SK-N-SH treated with all-trans-retinoic acid at 6 μM for 48 hours (cell line): ENCODE results near the gene SNX11.

ENCODE experiments used
- ATAC-seq: fragments of 200-7000 bp; cut with Tn5 transposase; 3 replicates; pipeline ENCODE4 v1.9.1; 2020; ENCODE audit warnings: mild to moderate bottlenecking, moderate library complexity
- ARNTL ChIP-seq: fragments of 450-650 bp; formaldehyde crosslinking; IDR thresholded peaks from 2 replicates; pipeline ENCODE4 v1.5.0; 2020; ENCODE audit warnings: low read depth, mild to moderate bottlenecking, moderate library complexity, borderline replicate concordance
- BACH2 ChIP-seq: fragments of 250-450 bp; sonication (Bioruptor Pico); IDR thresholded peaks from 2 replicates; pipeline ENCODE4 v1.9.0; 2021; ENCODE audit warnings: mild to moderate bottlenecking, borderline replicate concordance
- CREB5 ChIP-seq: fragments of 250-450 bp; sonication (Bioruptor Pico); IDR thresholded peaks from 2 replicates; pipeline ENCODE4 v1.5.1; 2020; ENCODE audit warnings: low read depth, mild to moderate bottlenecking, moderate library complexity
- CSDC2 ChIP-seq: fragments of 250-450 bp; sonication (Bioruptor Pico); IDR thresholded peaks from 2 replicates; pipeline ENCODE4 v1.5.0; 2020; ENCODE audit warnings: mild to moderate bottlenecking, moderate library complexity
- CSRNP3 ChIP-seq: fragments of 250-450 bp; sonication (Bioruptor Pico); IDR thresholded peaks from 2 replicates; pipeline ENCODE4 v1.5.1; 2021; ENCODE audit warnings: mild to moderate bottlenecking, moderate library complexity
- ESRRG ChIP-seq: fragments of 250-450 bp; sonication (Bioruptor Pico); IDR thresholded peaks from 2 replicates; pipeline ENCODE4 v1.6.1; 2021; ENCODE audit warnings: mild to moderate bottlenecking
- GLIS3 ChIP-seq: fragments of 250-450 bp; sonication (Bioruptor Pico); IDR thresholded peaks from 2 replicates; pipeline ENCODE4 v1.5.0; 2020; ENCODE audit warnings: mild to moderate bottlenecking, moderate library complexity
- ISL1 ChIP-seq: fragments of 250-450 bp; sonication (Bioruptor Pico); IDR thresholded peaks from 2 replicates; pipeline ENCODE4 v2.1.2; 2022; ENCODE audit warnings: mild to moderate bottlenecking, moderate library complexity
- OSR1 ChIP-seq: fragments of 250-450 bp; sonication (Bioruptor Pico); IDR thresholded peaks from 2 replicates; pipeline ENCODE4 v1.8.0; 2022; ENCODE audit warnings: moderate library complexity, mild to moderate bottlenecking, inconsistent platforms
- PATZ1 ChIP-seq: fragments of 250-450 bp; sonication (Bioruptor Pico); IDR thresholded peaks from 2 replicates; pipeline ENCODE4 v1.8.0; 2020; ENCODE audit warnings: mild to moderate bottlenecking, moderate library complexity, borderline replicate concordance
- POU6F1 ChIP-seq: fragments of 250-450 bp; sonication (Bioruptor Pico); IDR thresholded peaks from 2 replicates; pipeline ENCODE4 v1.8.0; 2021; ENCODE audit warnings: low read depth, mild to moderate bottlenecking, moderate library complexity, borderline replicate concordance
- RARB ChIP-seq: fragments of 250-450 bp; sonication (Bioruptor Pico); IDR thresholded peaks from 2 replicates; pipeline ENCODE4 v1.8.0; 2021; ENCODE audit warnings: mild to moderate bottlenecking, moderate library complexity
- SNAI2 ChIP-seq: fragments of 250-450 bp; sonication (Bioruptor Pico); IDR thresholded peaks from 2 replicates; pipeline ENCODE4 v1.5.0; 2020; ENCODE audit warnings: mild to moderate bottlenecking, moderate library complexity
- TCF4 ChIP-seq: fragments of 250-450 bp; sonication (Bioruptor Pico); IDR thresholded peaks from 2 replicates; pipeline ENCODE4 v1.8.0; 2021; ENCODE audit warnings: mild to moderate bottlenecking, moderate library complexity, borderline replicate concordance
- TOX ChIP-seq: fragments of 250-450 bp; sonication (Bioruptor Pico); IDR thresholded peaks from 2 replicates; pipeline ENCODE4 v1.8.0; 2021; ENCODE audit warnings: mild to moderate bottlenecking, moderate library complexity, borderline replicate concordance
- TSHZ2 ChIP-seq: fragments of 250-450 bp; sonication (Bioruptor Pico); IDR thresholded peaks from 2 replicates; pipeline ENCODE4 v1.5.0; 2020; ENCODE audit warnings: mild to moderate bottlenecking, moderate library complexity
- ZFP3 ChIP-seq: fragments of 250-450 bp; sonication (Bioruptor Pico); IDR thresholded peaks from 2 replicates; pipeline ENCODE4 v1.5.0; 2020; ENCODE audit warnings: mild to moderate bottlenecking, moderate library complexity
- ZFP30 ChIP-seq: fragments of 450-650 bp; formaldehyde crosslinking; IDR thresholded peaks from 2 replicates; pipeline ENCODE4 v1.5.0; 2022; ENCODE audit warnings: mild to moderate bottlenecking, moderate library complexity
- ZNF565 ChIP-seq: fragments of 450-650 bp; formaldehyde crosslinking; conservative IDR thresholded peaks from 2 replicates; pipeline ENCODE4 v1.5.0; 2020; ENCODE audit warnings: low read depth, mild to moderate bottlenecking, moderate library complexity
- ZNF70 ChIP-seq: fragments of 450-650 bp; formaldehyde crosslinking; IDR thresholded peaks from 2 replicates; pipeline ENCODE4 v1.5.0; 2020; ENCODE audit warnings: mild to moderate bottlenecking, moderate library complexity
- ZNF8 ChIP-seq: fragments of 450-650 bp; formaldehyde crosslinking; IDR thresholded peaks from 2 replicates; pipeline ENCODE4 v1.5.0; 2020; ENCODE audit warnings: mild to moderate bottlenecking, moderate library complexity

Gene SNX11

GRCh38 chr17:48107137-48108055, at the start of gene SNX11:
TSS of gene SNX11 (plus strand) at chr17:48107766. CDS start at chr17:48112044, 4,278 bp downstream.
- peak; percentile 99 for ATAC-seq
- TF ChIP-seq PATZ1 (CRISPR knock-in tag) (no peak), TSHZ2 (CRISPR knock-in tag) (peak; percentile 66; the same call in 1 of the 2 replicates), ESRRG (CRISPR knock-in tag) (no peak), ISL1 (no peak), POU6F1 (no peak), CSRNP3 (CRISPR knock-in tag) (peak; percentile 58; the same call in 1 of the 2 replicates), ZFP3 (no peak), ARNTL (CRISPR knock-in tag) (no peak), ZNF565 (no peak), ZFP30 (CRISPR knock-in tag) (no peak), ZNF8 (CRISPR knock-in tag) (0 out of 2 replicates have a peak, but pooled peaks have one; percentile 10), OSR1 (CRISPR knock-in tag) (no peak), RARB (no peak), CSDC2 (CRISPR knock-in tag) (no peak), TOX (CRISPR knock-in tag) (no peak), GLIS3 (CRISPR knock-in tag) (no peak), SNAI2 (CRISPR knock-in tag) (no peak; the same call in 1 of the 2 replicates)

GRCh38 chr17:48058393-48059124, 49.0 kb upstream of the SNX11 start:
- ATAC-seq, result no peak
- no peak for TF ChIP-seq CREB5
- TF ChIP-seq OSR1 (CRISPR knock-in tag), result no peak
- TF ChIP-seq PATZ1 (CRISPR knock-in tag), result no peak
- no peak for TF ChIP-seq GLIS3 (CRISPR knock-in tag)
- no peak for TF ChIP-seq TOX (CRISPR knock-in tag)
- no peak for TF ChIP-seq POU6F1
- no peak for TF ChIP-seq TSHZ2 (CRISPR knock-in tag)
- TF ChIP-seq ZFP30 (CRISPR knock-in tag), result no peak
- TF ChIP-seq BACH2, result no peak
- no peak for TF ChIP-seq TCF4 (CRISPR knock-in tag)
- no peak for TF ChIP-seq ZFP3
- no peak for TF ChIP-seq ZNF565
- TF ChIP-seq ZNF70 (CRISPR knock-in tag), result no peak
